Smooth muscle cell (in vitro differentiated cells): ENCODE data around the gene AVPR1B. TPM values are rescaled to one million over a fixed set of nuclear protein-coding genes. Genes with fewer than 3 reads are reported as not detected.

Experiments used
- DNase-seq: peaks from one replicate; lab custom pipeline; 2025; ENCODE audit not compliant: unreplicated experiment; lab: John Stamatoyannopoulos, UW
- H2AFZ ChIP-seq: fragments of 200-600 bp; sonication (generic); 2 replicates; pipeline ENCODE4 v1.6.0; 2016; ENCODE audit warnings: antibody characterized with exemption, low read depth, mild to moderate bottlenecking
- H3F3A ChIP-seq: fragments of 200-600 bp; sonication (generic); 2 replicates; pipeline ENCODE4 v1.6.0; 2017; ENCODE audit warnings: antibody characterized with exemption, low read depth
- H3K27ac ChIP-seq: fragments of 200-600 bp; sonication (generic); 2 replicates; pipeline ENCODE4 v1.5.1; 2016; ENCODE audit warnings: low read depth, mild to moderate bottlenecking
- H3K27me3 ChIP-seq: fragments of 200-600 bp; sonication (generic); 2 replicates; pipeline ENCODE4 v1.6.1; 2016; ENCODE audit warnings: low read depth, mild to moderate bottlenecking
- H3K36me3 ChIP-seq: fragments of 200-600 bp; sonication (generic); 2 replicates; pipeline ENCODE4 v1.5.1; 2016; ENCODE audit warnings: low read depth
- H3K4me1 ChIP-seq: fragments of 200-600 bp; sonication (generic); 2 replicates; pipeline ENCODE4 v1.5.1; 2016; ENCODE audit warnings: low read depth
- H3K4me2 ChIP-seq: fragments of 200-600 bp; sonication (generic); 2 replicates; pipeline ENCODE4 v1.6.0; 2016; ENCODE audit warnings: mild to moderate bottlenecking
- H3K4me3 ChIP-seq: fragments of 200-600 bp; sonication (generic); 2 replicates; pipeline ENCODE4 v1.5.1; 2016; ENCODE audit warnings: mild to moderate bottlenecking
- H3K79me2 ChIP-seq: fragments of 200-600 bp; sonication (generic); 2 replicates; pipeline ENCODE4 v1.6.0; 2016; ENCODE audit warnings: low read depth, mild to moderate bottlenecking
- H3K9ac ChIP-seq: fragments of 200-600 bp; sonication (generic); 2 replicates; pipeline ENCODE4 v1.6.0; 2016; ENCODE audit warnings: low read depth
- H3K9me3 ChIP-seq: fragments of 200-600 bp; sonication (generic); replicated peaks from 2 replicates; pipeline ENCODE4 v1.5.1; 2016; ENCODE audit warnings: low read depth
- H4K20me1 ChIP-seq: fragments of 200-600 bp; sonication (generic); 2 replicates; pipeline ENCODE4 v1.6.0; 2016; ENCODE audit warnings: low read depth
- WGBS: methylation state at CpG from one replicate; pipeline ENCODE4 v1.1.7; 2016; ENCODE audit warnings: low lambda C conversion rate; 5-methylcytosine and 5-hydroxymethylcytosine counted together
- polyA plus RNA-seq: library from polyadenylated mRNA; unstranded; fragments of >200 nt; fragmentation: Nextera tagmentation; extraction: Ambion mirVana; gene quantifications from 2 replicates; pipeline ENCODE4 v1.2.1, GENCODE V29; 2016
- total RNA-seq: library from RNA; depleted of rRNA; stranded (reverse); fragments of >200 nt; gene quantifications from 2 replicates; pipeline ENCODE4 v1.2.3, GENCODE V29; 2014
- TF ChIP-seq, protein P1 (sequence below): fragments of 200-600 bp; sonication (generic); IDR thresholded peaks from 2 replicates; pipeline ENCODE4 v1.5.1; 2017; ENCODE audit warnings: borderline replicate concordance, mild to moderate bottlenecking, antibody characterized with exemption; ENCODE audit not compliant: insufficient read depth, poor library complexity, severe bottlenecking

Gene AVPR1B, protein sequence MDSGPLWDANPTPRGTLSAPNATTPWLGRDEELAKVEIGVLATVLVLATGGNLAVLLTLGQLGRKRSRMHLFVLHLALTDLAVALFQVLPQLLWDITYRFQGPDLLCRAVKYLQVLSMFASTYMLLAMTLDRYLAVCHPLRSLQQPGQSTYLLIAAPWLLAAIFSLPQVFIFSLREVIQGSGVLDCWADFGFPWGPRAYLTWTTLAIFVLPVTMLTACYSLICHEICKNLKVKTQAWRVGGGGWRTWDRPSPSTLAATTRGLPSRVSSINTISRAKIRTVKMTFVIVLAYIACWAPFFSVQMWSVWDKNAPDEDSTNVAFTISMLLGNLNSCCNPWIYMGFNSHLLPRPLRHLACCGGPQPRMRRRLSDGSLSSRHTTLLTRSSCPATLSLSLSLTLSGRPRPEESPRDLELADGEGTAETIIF
- not detected in 2 replicates for total RNA-seq
- polyA plus RNA-seq = not detected in 2 replicates

DNA sequence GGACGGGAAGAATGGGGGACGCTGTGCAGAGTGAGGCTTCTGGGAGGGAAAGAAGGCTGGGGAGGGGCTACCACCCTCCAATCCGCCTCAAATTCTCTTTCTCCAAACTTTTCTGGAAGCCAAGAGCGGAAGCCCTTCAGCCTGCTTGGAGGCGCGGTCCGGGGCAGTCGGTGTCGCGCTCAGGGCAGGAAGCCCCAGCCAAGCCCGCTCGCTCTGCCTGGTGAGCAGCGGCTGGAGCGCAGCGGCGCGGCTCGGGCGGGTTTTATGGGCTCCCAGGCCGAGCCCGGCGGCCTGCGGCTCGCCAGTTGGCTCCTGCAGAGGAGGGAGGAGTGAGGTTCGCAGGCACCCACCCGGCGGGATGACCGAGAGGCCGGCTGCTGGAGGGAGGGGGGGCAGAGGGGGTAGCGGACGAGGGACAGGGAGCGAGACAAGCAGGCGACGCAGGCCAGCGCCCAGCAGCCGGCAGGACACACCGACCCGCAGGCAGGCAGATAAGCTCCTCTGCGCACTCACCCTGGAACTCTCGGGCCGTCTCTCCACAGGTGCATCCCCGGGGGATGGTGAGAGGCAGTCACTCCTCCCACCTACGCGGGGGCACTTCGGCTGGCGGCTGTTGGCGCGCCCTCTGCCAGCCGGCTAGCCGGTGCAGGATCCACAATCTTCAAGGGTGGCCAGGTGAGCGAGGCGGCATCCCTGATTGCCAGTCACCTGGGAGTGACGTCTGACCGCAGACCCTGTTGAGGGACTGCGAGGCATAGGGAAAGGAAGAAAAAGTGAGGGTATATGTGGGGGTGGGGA is at the start of gene AVPR1B:
TSS of gene AVPR1B (minus strand) at position 238 of the 798 bp plus-strand sequence. CDS start 498 bp downstream, outside the sequence.
- H3K27ac ChIP-seq = no peak within 1 kb of the TSS
- TF ChIP-seq, protein P1, sequence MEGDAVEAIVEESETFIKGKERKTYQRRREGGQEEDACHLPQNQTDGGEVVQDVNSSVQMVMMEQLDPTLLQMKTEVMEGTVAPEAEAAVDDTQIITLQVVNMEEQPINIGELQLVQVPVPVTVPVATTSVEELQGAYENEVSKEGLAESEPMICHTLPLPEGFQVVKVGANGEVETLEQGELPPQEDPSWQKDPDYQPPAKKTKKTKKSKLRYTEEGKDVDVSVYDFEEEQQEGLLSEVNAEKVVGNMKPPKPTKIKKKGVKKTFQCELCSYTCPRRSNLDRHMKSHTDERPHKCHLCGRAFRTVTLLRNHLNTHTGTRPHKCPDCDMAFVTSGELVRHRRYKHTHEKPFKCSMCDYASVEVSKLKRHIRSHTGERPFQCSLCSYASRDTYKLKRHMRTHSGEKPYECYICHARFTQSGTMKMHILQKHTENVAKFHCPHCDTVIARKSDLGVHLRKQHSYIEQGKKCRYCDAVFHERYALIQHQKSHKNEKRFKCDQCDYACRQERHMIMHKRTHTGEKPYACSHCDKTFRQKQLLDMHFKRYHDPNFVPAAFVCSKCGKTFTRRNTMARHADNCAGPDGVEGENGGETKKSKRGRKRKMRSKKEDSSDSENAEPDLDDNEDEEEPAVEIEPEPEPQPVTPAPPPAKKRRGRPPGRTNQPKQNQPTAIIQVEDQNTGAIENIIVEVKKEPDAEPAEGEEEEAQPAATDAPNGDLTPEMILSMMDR = no peak
- no peaks in the 10 kb centered on the region for H3K9me3 ChIP-seq
- no peaks in the 10 kb centered on the region for H3F3A ChIP-seq
- H3K36me3 ChIP-seq = no peaks in the 10 kb centered on the region
- H3K4me3 ChIP-seq = peak within 1 kb of the TSS; percentile 47
- H3K27me3 ChIP-seq = peaks cover 28% of the 10 kb centered on the region
- H3K4me1 ChIP-seq = no peaks in the 10 kb centered on the region
- no peak for DNase-seq
- no peaks in the 10 kb centered on the region for H3K79me2 ChIP-seq
- WGBS = 3% methylated on average over 46 of the region's 55 CpGs
- no peak within 1 kb of the TSS for H3K9ac ChIP-seq
- H3K4me2 ChIP-seq = peak within 1 kb of the TSS; percentile 88
- H4K20me1 ChIP-seq = no peaks in the 10 kb centered on the region
- peak within 1 kb of the TSS; percentile 19 for H2AFZ ChIP-seq

- H3F3A ChIP-seq = no peaks in the 10 kb centered on the region
- no peaks in the 10 kb centered on the region for H3K4me1 ChIP-seq
- WGBS = 56% methylated on average over 3 of the region's 3 CpGs
- peaks cover 4% of the 10 kb centered on the region for H3K27me3 ChIP-seq
- H3K36me3 ChIP-seq = no peaks in the 10 kb centered on the region
- H3K4me3 ChIP-seq = no peak overlapping the region
- H3K27ac ChIP-seq = no peak overlapping the region
- H2AFZ ChIP-seq = no peak overlapping the region
- H4K20me1 ChIP-seq = no peaks in the 10 kb centered on the region
- no peak overlapping the region for H3K9ac ChIP-seq
- no peaks in the 10 kb centered on the region for H3K9me3 ChIP-seq
- TF ChIP-seq, protein P1 = no peak
- no peak overlapping the region for H3K4me2 ChIP-seq
- no peaks in the 10 kb centered on the region for H3K79me2 ChIP-seq
- DNase-seq = no peak
Observed at GRCh38 chr1:206145771-206146290, 28.6 kb upstream of the AVPR1B start.

GRCh38 chr1:206144605-206145004 is 27.4 kb upstream of the AVPR1B start:
- WGBS = 78% methylated on average over 2 of the region's 2 CpGs
- Histone ChIP-seq H3K4me1 (no peaks in the 10 kb centered on the region), H3K27ac (no peak overlapping the region), H3K4me2 (no peak overlapping the region), H3K36me3 (no peaks in the 10 kb centered on the region), H3K4me3 (no peak overlapping the region), H4K20me1 (no peaks in the 10 kb centered on the region), H3F3A (no peaks in the 10 kb centered on the region), H3K9ac (no peak overlapping the region), H2AFZ (no peak overlapping the region), H3K9me3 (no peaks in the 10 kb centered on the region), H3K79me2 (no peaks in the 10 kb centered on the region), H3K27me3 (peaks cover 7% of the 10 kb centered on the region)
- TF ChIP-seq, protein P1 = no peak
- no peak for DNase-seq
